HepG2 (cell line): ENCODE measurements around the gene HPRT1. TPM values are rescaled to one million over a fixed set of nuclear protein-coding genes. Genes with fewer than 3 reads are reported as not detected.

Experiments used
- ATAC-seq: fragments of 200-7000 bp; cut with Tn5 transposase; 3 replicates; pipeline ENCODE4 v1.9.1; 2020; ENCODE audit warnings: mild to moderate bottlenecking, moderate library complexity
- BruUV-seq: library from RNA; stranded (reverse); fragments of 400-500 nt; replicated peaks from 2 replicates; lab custom pipeline; 2021; lab: Mats Ljungman, UMichigan
- CTCF ChIA-PET: fragments of 300-600 bp; formaldehyde crosslinking; extraction: SDS; loops from one replicate; lab custom pipeline; 2021; ENCODE audit warnings: low total read pairs, inconsistent platforms, low intra/inter-chr PET ratio; lab: Yijun Ruan, JAX
- POLR2A ChIA-PET: fragments of 350-600 bp; sonication (Branson Sonifier 250); formaldehyde crosslinking; loops from one replicate; lab custom pipeline; 2020; ENCODE audit warnings: antibody characterized with exemption, inconsistent platforms; lab: Yijun Ruan, JAX
- DNase-seq: peaks from one replicate; pipeline ENCODE4 v3.0.0-alpha.2; 2015; ENCODE audit warnings: low spot score
- FAIRE-seq: peaks from 3 replicates; lab custom pipeline; 2011; peaks lifted over from hg19 to GRCh38; lab: Jason Lieb, UNC
- H2AFZ ChIP-seq: one replicate; pipeline ENCODE4 v1.6.1; 2011; ENCODE audit warnings: low read length, inconsistent platforms
- H3K27ac ChIP-seq: fragments of 300-600 bp; 3 replicates; pipeline ENCODE4 v1.8.0; 2011; ENCODE audit warnings: mixed run types, mild to moderate bottlenecking, mixed read lengths, low read length, inconsistent platforms; ENCODE audit not compliant: insufficient read depth; ENCODE audit errors: extremely low read length
- H3K27me3 ChIP-seq, 2 experiments: fragments of 200-600 bp in 1 of 2; 2 replicates in 1 of 2; 3 replicates in 1 of 2; pipeline versions ENCODE4 v1.6.0 to v1.8.0; 2011; ENCODE audit warnings: low read length in 2 of 2, mild to moderate bottlenecking in 2 of 2, moderate library complexity in 2 of 2, inconsistent platforms in 1 of 2; ENCODE audit not compliant: insufficient read depth in 2 of 2, control insufficient read depth in 1 of 2
- H3K36me3 ChIP-seq, 2 experiments: fragments of 200-600 bp in 1 of 2; replicated peaks in 1 of 2; 2 replicates in 1 of 2; 3 replicates in 1 of 2; pipeline versions ENCODE4 v1.5.1 to v1.8.0; 2011; ENCODE audit warnings: low read length in 2 of 2, inconsistent platforms in 1 of 2; ENCODE audit not compliant: insufficient read depth in 2 of 2, control insufficient read depth in 1 of 2
- H3K4me1 ChIP-seq: 2 replicates; pipeline ENCODE4 v1.5.1; 2012; ENCODE audit warnings: low read length, inconsistent platforms; ENCODE audit not compliant: insufficient read depth
- H3K4me2 ChIP-seq: 2 replicates; pipeline ENCODE4 v1.6.0; 2011; ENCODE audit warnings: low read depth, low read length, inconsistent platforms
- H3K4me3 ChIP-seq, 3 experiments: fragments of 200-600 bp in 1 of 3; sonication (generic), shearing (Covaris generic) in 1 of 3; replicated peaks in 1 of 3; 2 replicates each; pipeline ENCODE4 v1.5.1; 2011 to 2016; ENCODE audit warnings: low read length in 3 of 3, inconsistent platforms in 2 of 3, low read depth in 2 of 3, mild to moderate bottlenecking in 2 of 3, control low read depth in 1 of 3, mixed read lengths in 1 of 3; ENCODE audit not compliant: insufficient read depth in 1 of 3
- H3K79me2 ChIP-seq: one replicate; pipeline ENCODE4 v1.6.1; 2011; ENCODE audit warnings: low read length, inconsistent platforms; ENCODE audit not compliant: insufficient read depth
- H3K9ac ChIP-seq: 2 replicates; pipeline ENCODE4 v1.6.0; 2011; ENCODE audit warnings: mild to moderate bottlenecking, low read depth, low read length, inconsistent platforms; ENCODE audit not compliant: insufficient read depth
- H3K9me3 ChIP-seq: 2 replicates; pipeline ENCODE4 v1.5.1; 2012; ENCODE audit warnings: mild to moderate bottlenecking, low read length
- H4K20me1 ChIP-seq: 2 replicates; pipeline ENCODE4 v1.6.0; 2011; ENCODE audit warnings: inconsistent platforms, mild to moderate bottlenecking, low read length, moderate library complexity; ENCODE audit not compliant: insufficient read depth
- AHR ChIP-seq: IDR thresholded peaks from 2 replicates; pipeline ENCODE4 v1.6.1; 2018; ENCODE audit warnings: missing genetic modification reagents, missing compliant biosample characterization
- ATAD3A ChIP-seq: sonication (generic); formaldehyde crosslinking; IDR thresholded peaks from 2 replicates; pipeline ENCODE4 v1.4.0; 2020; ENCODE audit warnings: missing genetic modification reagents
- ETV5 ChIP-seq: IDR thresholded peaks from 2 replicates; pipeline ENCODE4 v1.6.1; 2018; ENCODE audit warnings: missing biosample characterization, missing genetic modification reagents, inconsistent platforms, borderline replicate concordance
- JUN ChIP-seq: sonication (generic); formaldehyde crosslinking; IDR thresholded peaks from 2 replicates; pipeline ENCODE4 v1.4.0; 2020; ENCODE audit warnings: mild to moderate bottlenecking, missing genetic modification reagents
- MEIS2 ChIP-seq: sonication (generic); formaldehyde crosslinking; IDR thresholded peaks from 2 replicates; pipeline ENCODE4 v1.9.0; 2021; ENCODE audit warnings: mild to moderate bottlenecking, missing genetic modification reagents
- MIXL1 ChIP-seq: IDR thresholded peaks from 2 replicates; pipeline ENCODE4 v1.6.1; 2016
- NFE2L1 ChIP-seq: sonication (generic); formaldehyde crosslinking; IDR thresholded peaks from 2 replicates; pipeline ENCODE4 v1.4.0; 2020; ENCODE audit warnings: missing genetic modification reagents, mild to moderate bottlenecking, borderline replicate concordance
- POGZ ChIP-seq: sonication (generic); formaldehyde crosslinking; IDR thresholded peaks from 2 replicates; pipeline ENCODE4 v1.4.0; 2020; ENCODE audit warnings: mild to moderate bottlenecking, missing genetic modification reagents
- SMYD3 ChIP-seq: sonication (generic); formaldehyde crosslinking; IDR thresholded peaks from 2 replicates; pipeline ENCODE4 v1.8.1; 2023; ENCODE audit warnings: mild to moderate bottlenecking, missing genetic modification reagents
- SP4 ChIP-seq: sonication (generic); formaldehyde crosslinking; IDR thresholded peaks from 2 replicates; pipeline ENCODE4 v1.8.1; 2023; ENCODE audit warnings: mild to moderate bottlenecking, missing genetic modification reagents
- U2AF1 ChIP-seq: fragments of 200-400 bp; formaldehyde crosslinking; optimal IDR thresholded peaks from 2 replicates; pipeline ENCODE3; 2017; ENCODE audit warnings: mild to moderate bottlenecking, low read depth, low read length
- ZNF138 ChIP-seq: sonication (generic); formaldehyde crosslinking; IDR thresholded peaks from 2 replicates; pipeline ENCODE4 v1.5.0; 2020; ENCODE audit warnings: mild to moderate bottlenecking, low read depth, missing genetic modification reagents
- ZNF552 ChIP-seq: sonication (generic); formaldehyde crosslinking; IDR thresholded peaks from 2 replicates; pipeline ENCODE4 v1.9.0; 2022; ENCODE audit warnings: missing genetic modification reagents, mild to moderate bottlenecking, borderline replicate concordance
- WGBS: methylation state at CpG from one replicate; pipeline ENCODE4 v1.1.6; 2017; ENCODE audit warnings: low lambda C conversion rate; 5-methylcytosine and 5-hydroxymethylcytosine counted together
- in situ Hi-C: cut with HindIII; loops from 2 replicates; pipeline ENCODE4 v1.10.0; 2017; ENCODE audit warnings: low pct_unique_long_range_greater_than_20kb; ENCODE audit not compliant: extremely low pct_ligation_motif_present
- intact Hi-C: fragments of 100-400 bp; cut with micrococcal nuclease; formaldehyde crosslinking; loops from one replicate; pipeline ENCODE4 v1.10.0; 2022; ENCODE audit not compliant: unreplicated experiment
- polyA plus RNA-seq, 8 experiments: library from polyadenylated mRNA; depleted of rRNA in 3 of 8; stranded (reverse) in 7 of 8; unstranded in 1 of 8; fragments of >200 nt; fragmentation: Illumina TruSeq in 4 of 8; extraction: Trizol in 4 of 8; gene quantifications; 2 replicates each; pipeline versions ENCODE4 v1.2.1 to v1.2.3, GENCODE V29; 2011 to 2016; ENCODE audit warnings: low read depth in 4 of 8, missing spikeins in 1 of 8, mixed read lengths in 1 of 8; ENCODE audit not compliant: insufficient read depth in 1 of 8
- total RNA-seq, 5 experiments: library from RNA; depleted of rRNA; stranded (reverse); fragments of >200 nt; fragmentation: Illumina TruSeq; extraction: Trizol; gene quantifications; 2 replicates each; pipeline ENCODE4 v1.2.3, GENCODE V29; 2016; ENCODE audit warnings: low read depth in 1 of 5
- TF ChIP-seq, protein P1 (sequence below): sonication (generic); formaldehyde crosslinking; IDR thresholded peaks from 2 replicates; pipeline ENCODE4 v1.8.0; 2022; ENCODE audit warnings: low read depth, missing genetic modification reagents
- TF ChIP-seq, protein P2 (sequence below): sonication (generic); formaldehyde crosslinking; IDR thresholded peaks from 2 replicates; pipeline ENCODE4 v1.9.0; 2021; ENCODE audit warnings: missing genetic modification reagents, borderline replicate concordance
- TF ChIP-seq, protein P3 (sequence below): IDR thresholded peaks from 2 replicates; pipeline ENCODE4 v1.6.1; 2016; ENCODE audit warnings: low read depth, borderline replicate concordance
- TF ChIP-seq, protein P4 (sequence below): sonication (generic); formaldehyde crosslinking; IDR thresholded peaks from 2 replicates; pipeline ENCODE4 v1.4.0; 2020; ENCODE audit warnings: missing genetic modification reagents
- TF ChIP-seq, protein P5 (sequence below): sonication (generic); formaldehyde crosslinking; IDR thresholded peaks from 2 replicates; pipeline ENCODE4 v1.4.0; 2020; ENCODE audit warnings: missing genetic modification reagents, borderline replicate concordance

HPRT1 gene
- total and polyA plus RNA-seq, 2 of the 13 experiments (the other 11 are each of a cell fraction or from before 2014, with no cell fraction given) = 4.6 to 25.2 TPM

DNA sequence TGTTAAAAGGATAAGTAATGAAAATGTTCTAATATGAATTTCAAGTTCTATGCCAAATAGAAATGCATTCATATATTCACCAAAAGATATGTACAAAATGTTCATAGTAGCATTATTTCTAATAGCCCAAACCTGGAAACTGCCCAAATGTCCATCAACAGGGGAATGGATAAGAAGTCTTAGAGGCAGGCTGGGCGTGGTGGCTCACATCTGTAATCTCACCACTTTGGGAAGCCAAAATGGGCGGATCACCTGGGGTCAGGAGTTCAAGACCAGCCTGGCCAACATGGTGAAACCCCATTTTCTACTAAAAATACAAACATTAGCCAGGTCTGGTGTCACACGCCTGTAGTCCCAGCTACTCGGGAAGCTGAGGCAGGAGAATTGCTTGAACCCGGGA lies 2.3 kb upstream of the HPRT1 start:
- Histone ChIP-seq H2AFZ (no peak overlapping the region), H3K9me3 (no peaks in the 10 kb centered on the region), H3K27me3 (no peaks in the 10 kb centered on the region), H3K79me2 (peaks cover 11% of the 10 kb centered on the region), H3K4me2 (no peak overlapping the region), H3K27ac (no peak overlapping the region), H3K9ac (no peak overlapping the region), H4K20me1 (no peaks in the 10 kb centered on the region), H3K4me1 (peaks cover 9% of the 10 kb centered on the region), H3K36me3 (no peaks in the 10 kb centered on the region), H3K4me3 (no peak overlapping the region)
- intact Hi-C loops = no loop called here
- ChIA-PET POLR2A (no interaction called here), CTCF (no interaction called here)
- DNase-seq = no peak
- FAIRE-seq = no peak
- ATAC-seq = no peak
- BruUV-seq = no TSS peak
- in situ Hi-C loops = no loop called here
- 35% methylated on average over 3 of the region's 5 CpGs for WGBS
- no peak for TF ChIP-seq ZNF552 (CRISPR knock-in tag)
- TF ChIP-seq ETV5 = no peak
- TF ChIP-seq, protein P1, sequence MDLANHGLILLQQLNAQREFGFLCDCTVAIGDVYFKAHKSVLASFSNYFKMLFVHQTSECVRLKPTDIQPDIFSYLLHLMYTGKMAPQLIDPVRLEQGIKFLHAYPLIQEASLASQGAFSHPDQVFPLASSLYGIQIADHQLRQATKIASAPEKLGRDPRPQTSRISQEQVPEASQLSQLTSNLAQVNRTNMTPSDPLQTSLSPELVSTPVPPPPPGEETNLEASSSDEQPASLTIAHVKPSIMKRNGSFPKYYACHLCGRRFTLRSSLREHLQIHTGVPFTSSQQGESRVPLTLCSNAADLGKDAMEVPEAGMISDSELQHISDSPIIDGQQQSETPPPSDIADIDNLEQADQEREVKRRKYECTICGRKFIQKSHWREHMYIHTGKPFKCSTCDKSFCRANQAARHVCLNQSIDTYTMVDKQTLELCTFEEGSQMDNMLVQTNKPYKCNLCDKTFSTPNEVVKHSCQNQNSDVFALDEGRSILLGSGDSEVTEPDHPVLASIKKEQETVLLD (CRISPR knock-in tag) = no peak
- TF ChIP-seq SP4 (CRISPR knock-in tag) = no peak
- TF ChIP-seq, protein P2, sequence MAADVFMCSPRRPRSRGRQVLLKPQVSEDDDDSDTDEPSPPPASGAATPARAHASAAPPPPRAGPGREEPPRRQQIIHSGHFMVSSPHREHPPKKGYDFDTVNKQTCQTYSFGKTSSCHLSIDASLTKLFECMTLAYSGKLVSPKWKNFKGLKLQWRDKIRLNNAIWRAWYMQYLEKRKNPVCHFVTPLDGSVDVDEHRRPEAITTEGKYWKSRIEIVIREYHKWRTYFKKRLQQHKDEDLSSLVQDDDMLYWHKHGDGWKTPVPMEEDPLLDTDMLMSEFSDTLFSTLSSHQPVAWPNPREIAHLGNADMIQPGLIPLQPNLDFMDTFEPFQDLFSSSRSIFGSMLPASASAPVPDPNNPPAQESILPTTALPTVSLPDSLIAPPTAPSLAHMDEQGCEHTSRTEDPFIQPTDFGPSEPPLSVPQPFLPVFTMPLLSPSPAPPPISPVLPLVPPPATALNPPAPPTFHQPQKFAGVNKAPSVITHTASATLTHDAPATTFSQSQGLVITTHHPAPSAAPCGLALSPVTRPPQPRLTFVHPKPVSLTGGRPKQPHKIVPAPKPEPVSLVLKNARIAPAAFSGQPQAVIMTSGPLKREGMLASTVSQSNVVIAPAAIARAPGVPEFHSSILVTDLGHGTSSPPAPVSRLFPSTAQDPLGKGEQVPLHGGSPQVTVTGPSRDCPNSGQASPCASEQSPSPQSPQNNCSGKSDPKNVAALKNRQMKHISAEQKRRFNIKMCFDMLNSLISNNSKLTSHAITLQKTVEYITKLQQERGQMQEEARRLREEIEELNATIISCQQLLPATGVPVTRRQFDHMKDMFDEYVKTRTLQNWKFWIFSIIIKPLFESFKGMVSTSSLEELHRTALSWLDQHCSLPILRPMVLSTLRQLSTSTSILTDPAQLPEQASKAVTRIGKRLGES (CRISPR knock-in tag) = no peak
- TF ChIP-seq, protein P3, sequence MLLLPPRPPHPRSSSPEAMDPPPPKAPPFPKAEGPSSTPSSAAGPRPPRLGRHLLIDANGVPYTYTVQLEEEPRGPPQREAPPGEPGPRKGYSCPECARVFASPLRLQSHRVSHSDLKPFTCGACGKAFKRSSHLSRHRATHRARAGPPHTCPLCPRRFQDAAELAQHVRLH (CRISPR knock-in tag) = no peak
- no peak for TF ChIP-seq MIXL1
- no peak for TF ChIP-seq ZNF138 (CRISPR knock-in tag)
- no peak for TF ChIP-seq ATAD3A (CRISPR knock-in tag)
- TF ChIP-seq NFE2L1 (CRISPR knock-in tag) = no peak
- TF ChIP-seq JUN (CRISPR knock-in tag) = no peak
- no peak for TF ChIP-seq SMYD3 (CRISPR knock-in tag)
- TF ChIP-seq, protein P4, sequence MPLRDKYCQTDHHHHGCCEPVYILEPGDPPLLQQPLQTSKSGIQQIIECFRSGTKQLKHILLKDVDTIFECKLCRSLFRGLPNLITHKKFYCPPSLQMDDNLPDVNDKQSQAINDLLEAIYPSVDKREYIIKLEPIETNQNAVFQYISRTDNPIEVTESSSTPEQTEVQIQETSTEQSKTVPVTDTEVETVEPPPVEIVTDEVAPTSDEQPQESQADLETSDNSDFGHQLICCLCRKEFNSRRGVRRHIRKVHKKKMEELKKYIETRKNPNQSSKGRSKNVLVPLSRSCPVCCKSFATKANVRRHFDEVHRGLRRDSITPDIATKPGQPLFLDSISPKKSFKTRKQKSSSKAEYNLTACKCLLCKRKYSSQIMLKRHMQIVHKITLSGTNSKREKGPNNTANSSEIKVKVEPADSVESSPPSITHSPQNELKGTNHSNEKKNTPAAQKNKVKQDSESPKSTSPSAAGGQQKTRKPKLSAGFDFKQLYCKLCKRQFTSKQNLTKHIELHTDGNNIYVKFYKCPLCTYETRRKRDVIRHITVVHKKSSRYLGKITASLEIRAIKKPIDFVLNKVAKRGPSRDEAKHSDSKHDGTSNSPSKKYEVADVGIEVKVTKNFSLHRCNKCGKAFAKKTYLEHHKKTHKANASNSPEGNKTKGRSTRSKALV (CRISPR knock-in tag) = no peak
- TF ChIP-seq, protein P5, sequence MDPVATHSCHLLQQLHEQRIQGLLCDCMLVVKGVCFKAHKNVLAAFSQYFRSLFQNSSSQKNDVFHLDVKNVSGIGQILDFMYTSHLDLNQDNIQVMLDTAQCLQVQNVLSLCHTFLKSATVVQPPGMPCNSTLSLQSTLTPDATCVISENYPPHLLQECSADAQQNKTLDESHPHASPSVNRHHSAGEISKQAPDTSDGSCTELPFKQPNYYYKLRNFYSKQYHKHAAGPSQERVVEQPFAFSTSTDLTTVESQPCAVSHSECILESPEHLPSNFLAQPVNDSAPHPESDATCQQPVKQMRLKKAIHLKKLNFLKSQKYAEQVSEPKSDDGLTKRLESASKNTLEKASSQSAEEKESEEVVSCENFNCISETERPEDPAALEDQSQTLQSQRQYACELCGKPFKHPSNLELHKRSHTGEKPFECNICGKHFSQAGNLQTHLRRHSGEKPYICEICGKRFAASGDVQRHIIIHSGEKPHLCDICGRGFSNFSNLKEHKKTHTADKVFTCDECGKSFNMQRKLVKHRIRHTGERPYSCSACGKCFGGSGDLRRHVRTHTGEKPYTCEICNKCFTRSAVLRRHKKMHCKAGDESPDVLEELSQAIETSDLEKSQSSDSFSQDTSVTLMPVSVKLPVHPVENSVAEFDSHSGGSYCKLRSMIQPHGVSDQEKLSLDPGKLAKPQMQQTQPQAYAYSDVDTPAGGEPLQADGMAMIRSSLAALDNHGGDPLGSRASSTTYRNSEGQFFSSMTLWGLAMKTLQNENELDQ = no peak
- no peak for TF ChIP-seq POGZ (CRISPR knock-in tag)
- no peak for TF ChIP-seq MEIS2
- TF ChIP-seq U2AF1 = no peak
- no peak for TF ChIP-seq AHR
